Neural progenitor cell (in vitro differentiated cells): Measurements from ENCODE around the gene RINL.

Experiments used
- CTCF ChIP-seq: fragments of 200-600 bp; sonication (generic); IDR thresholded peaks from 2 replicates; pipeline ENCODE4 v1.5.1; 2017; ENCODE audit warnings: antibody characterized with exemption, mild to moderate bottlenecking
- EZH2 ChIP-seq: fragments of 200-600 bp; sonication (generic); IDR thresholded peaks from 2 replicates; pipeline ENCODE4 v1.6.1; 2017; ENCODE audit warnings: antibody characterized with exemption, mild to moderate bottlenecking, moderate library complexity
- EZH2phosphoT487 ChIP-seq: fragments of 200-600 bp; sonication (generic); IDR thresholded peaks from 2 replicates; pipeline ENCODE4 v1.6.1; 2017; ENCODE audit warnings: antibody characterized with exemption

GRCh38 chr19:38849860-38850435 is 28.1 kb downstream of the RINL start, which contains the start of gene HNRNPL:
- TF ChIP-seq CTCF (peak; percentile 40), EZH2phosphoT487 (no peak), EZH2 (no peak)
